BE2C (cell line): ENCODE measurements around the gene REP15.

Experiments used
- DNase-seq: peaks from one replicate; pipeline ENCODE4 v3.0.0-alpha.2; 2020
- H3K27me3 ChIP-seq: fragments of 250-450 bp; sonication (Bioruptor Pico); 2 replicates; pipeline ENCODE4 v1.5.1; 2020; ENCODE audit warnings: mild to moderate bottlenecking
- H3K36me3 ChIP-seq: fragments of 250-450 bp; sonication (Bioruptor Pico); 2 replicates; pipeline ENCODE4 v1.5.1; 2020; ENCODE audit warnings: mild to moderate bottlenecking
- H3K4me1 ChIP-seq: fragments of 250-450 bp; sonication (Bioruptor Pico); 2 replicates; pipeline ENCODE4 v1.5.1; 2020
- H3K4me3 ChIP-seq: 2 replicates; pipeline ENCODE4 v1.5.1; 2011; ENCODE audit warnings: low read depth, low read length
- H3K9me3 ChIP-seq: fragments of 250-450 bp; sonication (Bioruptor Pico); 2 replicates; pipeline ENCODE4 v1.5.1; 2020
- CTCF ChIP-seq: IDR thresholded peaks from 2 replicates; pipeline ENCODE4 v1.5.1; 2012; ENCODE audit warnings: mild to moderate bottlenecking, low read depth, low read length

REP15 gene

GRCh38 chr12:27711317-27711682, 15.1 kb downstream of the REP15 start:
- Histone ChIP-seq H3K27me3 (no peaks in the 10 kb centered on the region), H3K4me1 (no peaks in the 10 kb centered on the region; the same call in 1 of the 2 replicates), H3K4me3 (peak overlapping the region; percentile 100), H3K9me3 (no peaks in the 10 kb centered on the region), H3K36me3 (peaks cover 12% of the 10 kb centered on the region)
- no peak for TF ChIP-seq CTCF
- DNase-seq: no peak

DNA sequence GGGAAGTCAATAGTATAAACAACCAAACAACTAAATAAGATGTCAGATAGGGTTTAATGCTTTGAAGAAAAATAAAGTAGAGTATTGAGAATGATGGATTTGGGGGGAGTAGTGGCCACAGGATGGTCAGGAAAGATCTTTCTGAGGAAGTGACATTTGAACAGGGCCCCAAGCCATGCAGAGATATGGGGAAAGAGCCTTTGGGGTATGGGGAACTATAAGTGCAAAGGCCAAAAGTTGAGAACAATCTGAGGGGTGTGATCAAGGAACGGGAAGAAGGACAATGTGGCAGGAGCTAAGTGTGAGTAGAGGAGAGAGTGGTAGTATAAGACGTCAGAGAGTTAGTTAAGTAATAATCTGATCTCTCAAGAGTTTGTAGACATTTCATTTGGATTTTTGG, 15.7 kb downstream of the REP15 start:
- Histone ChIP-seq H3K27me3 (no peaks in the 10 kb centered on the region), H3K4me3 (peak overlapping the region; percentile 100), H3K9me3 (no peaks in the 10 kb centered on the region), H3K36me3 (peaks cover 19% of the 10 kb centered on the region), H3K4me1 (no peaks in the 10 kb centered on the region; the same call in 1 of the 2 replicates)
- DNase-seq: no peak
- TF ChIP-seq CTCF: no peak

DNA sequence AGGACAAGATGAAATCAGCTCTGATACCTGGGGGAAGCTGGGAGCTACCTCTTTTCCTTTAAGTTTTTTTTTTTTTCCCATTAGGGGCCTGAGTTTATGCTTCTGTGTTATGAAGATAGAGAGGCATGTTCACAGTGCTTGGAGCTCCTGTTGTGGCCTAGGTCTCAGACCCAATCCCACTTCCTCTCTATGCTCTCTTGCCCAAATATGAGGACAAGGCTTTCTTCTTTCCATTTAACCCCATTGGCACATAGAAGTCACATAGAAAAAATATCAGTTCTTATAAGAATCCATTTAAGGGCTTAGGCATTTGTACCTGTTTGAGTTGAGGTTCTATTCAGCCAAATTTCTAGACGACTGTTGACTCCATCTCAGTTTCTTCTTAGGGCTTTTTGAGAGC, 27.0 kb downstream of the REP15 start:
- Histone ChIP-seq H3K4me3 (no peak overlapping the region), H3K9me3 (no peaks in the 10 kb centered on the region), H3K27me3 (no peaks in the 10 kb centered on the region), H3K36me3 (peaks cover 56% of the 10 kb centered on the region), H3K4me1 (no peaks in the 10 kb centered on the region)
- DNase-seq: no peak
- TF ChIP-seq CTCF: no peak

DNA sequence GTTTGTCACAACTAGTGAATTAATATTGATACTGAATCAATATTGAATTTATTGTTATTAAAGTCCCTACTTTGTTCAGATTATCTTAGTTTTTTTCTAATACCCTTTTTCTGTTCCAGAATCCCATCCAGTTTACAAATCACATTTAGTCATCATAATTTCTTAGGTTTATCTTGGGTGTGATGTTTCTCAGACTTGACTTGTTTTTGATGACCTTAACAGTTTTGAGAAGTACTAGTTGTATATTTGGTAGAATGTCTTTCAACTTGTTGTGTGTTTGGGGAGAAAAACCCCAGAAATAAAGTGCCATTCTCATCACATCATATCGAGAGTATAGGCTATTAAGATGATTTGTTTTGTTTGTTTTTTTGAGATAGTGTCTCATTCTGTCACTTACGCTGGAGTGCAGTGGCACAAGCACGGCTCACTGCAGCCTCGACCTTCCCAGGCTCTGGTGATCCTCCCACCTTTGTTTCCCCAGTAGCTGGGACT, 33.9 kb downstream of the REP15 start:
- no peaks in the 10 kb centered on the region for H3K9me3 ChIP-seq
- H3K27me3 ChIP-seq: no peaks in the 10 kb centered on the region
- no peak overlapping the region for H3K4me3 ChIP-seq
- TF ChIP-seq CTCF: no peak
- H3K4me1 ChIP-seq: peaks cover 2% of the 10 kb centered on the region; the same call in 1 of the 2 replicates
- peaks cover 25% of the 10 kb centered on the region for H3K36me3 ChIP-seq
- DNase-seq: no peak

- TF ChIP-seq CTCF: peak; percentile 47
- no peaks in the 10 kb centered on the region for H3K27me3 ChIP-seq
- DNase-seq: peak; percentile 16
- H3K4me1 ChIP-seq: peaks cover 2% of the 10 kb centered on the region; the same call in 1 of the 2 replicates
- no peaks in the 10 kb centered on the region for H3K9me3 ChIP-seq
- H3K4me3 ChIP-seq: no peak overlapping the region
- H3K36me3 ChIP-seq: peaks cover 15% of the 10 kb centered on the region
Measured at GRCh38 chr12:27732281-27732680, 36.0 kb downstream of the REP15 start.

DNA sequence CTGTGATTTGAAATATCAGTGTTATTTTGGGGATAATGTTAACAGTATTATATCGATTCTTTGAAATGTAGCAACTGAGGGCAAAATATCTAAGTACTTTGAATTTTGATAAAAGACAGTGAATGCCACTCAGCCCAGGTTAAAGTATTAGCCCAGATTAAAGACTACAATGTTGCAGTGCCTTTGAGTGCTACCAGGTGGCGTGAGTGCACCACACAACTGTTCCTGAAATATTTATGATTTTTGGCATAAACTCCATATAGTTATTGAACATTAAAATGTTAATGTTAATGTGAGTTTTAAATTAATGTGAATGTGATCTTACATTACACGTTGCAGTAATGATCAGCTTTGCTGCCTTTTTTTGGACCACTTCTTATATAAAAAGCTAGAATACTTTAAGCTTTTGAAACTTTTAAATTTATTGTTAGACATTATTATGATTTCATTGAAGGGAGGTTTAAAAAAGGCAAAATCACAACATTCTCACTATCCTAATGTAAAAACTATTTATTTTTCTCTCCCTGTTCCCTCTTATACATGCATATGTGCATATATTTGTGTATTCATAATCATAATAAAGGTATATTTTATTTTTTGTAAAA, 36.9 kb downstream of the REP15 start:
- peaks cover 2% of the 10 kb centered on the region; the same call in 1 of the 2 replicates for H3K4me1 ChIP-seq
- H3K9me3 ChIP-seq: no peaks in the 10 kb centered on the region
- peak; percentile 92 for TF ChIP-seq CTCF
- DNase-seq: peak; percentile 30
- no peak overlapping the region for H3K4me3 ChIP-seq
- peaks cover 19% of the 10 kb centered on the region for H3K36me3 ChIP-seq
- H3K27me3 ChIP-seq: no peaks in the 10 kb centered on the region
